Muscle of leg (tissue), 11 donors: Measurements from ENCODE around the gene HACD3. TPM values are rescaled to one million over a fixed set of nuclear protein-coding genes. Genes with fewer than 3 reads are reported as not detected.

Experiments
- DNase-seq: peaks from one replicate; pipeline ENCODE4 v3.0.0; 2013
- H3K27ac ChIP-seq: one replicate; pipeline ENCODE4 v1.5.1; 2013; ENCODE audit warnings: mild to moderate bottlenecking, low read length, control low read depth
- H3K27me3 ChIP-seq: one replicate; pipeline ENCODE4 v1.6.1; 2013; ENCODE audit warnings: low read length; ENCODE audit not compliant: control insufficient read depth, insufficient read depth
- H3K36me3 ChIP-seq: one replicate; pipeline ENCODE4 v1.6.1; 2013; ENCODE audit warnings: low read length; ENCODE audit not compliant: control insufficient read depth, insufficient read depth
- H3K4me1 ChIP-seq: one replicate; pipeline ENCODE4 v1.6.1; 2013; ENCODE audit warnings: low read length; ENCODE audit not compliant: control insufficient read depth, insufficient read depth
- H3K4me3 ChIP-seq: one replicate; pipeline ENCODE4 v1.5.1; 2013; ENCODE audit warnings: low read length, control low read depth
- H3K9me3 ChIP-seq: replicated peaks from 2 replicates; pipeline ENCODE4 v1.6.1; 2013; ENCODE audit warnings: low read depth, low read length; ENCODE audit not compliant: control insufficient read depth
- WGBS: methylation state at CpG from one replicate; pipeline ENCODE4 v1.1.5; 2013; ENCODE audit warnings: missing lambda C conversion rate; ENCODE audit not compliant: insufficient coverage; 5-methylcytosine and 5-hydroxymethylcytosine counted together
- polyA plus RNA-seq, 8 donors: library from polyadenylated mRNA; unstranded; fragments of 120-200 nt; gene quantifications; one replicate each; pipeline versions ENCODE4 v1.2.1 to v1.2.3, GENCODE V29; 2013; ENCODE audit warnings: inconsistent platforms in 1 of 8, low replicate concordance in 1 of 8; ENCODE audit not compliant: insufficient read length in 8 of 8, insufficient read depth in 1 of 8
- total RNA-seq: library from RNA; stranded (reverse); fragments of 120-200 nt; gene quantifications from one replicate; pipeline ENCODE4 v1.2.4, GENCODE V29; 2013

The HACD3 gene
- total and polyA plus RNA-seq, 9 donors = 40.0 to 58.2 (median 45.3) TPM

GRCh38 chr15:65518633-65519285 lies 11.5 kb upstream of the HACD3 start:
- no peaks in the 10 kb centered on the region for H3K9me3 ChIP-seq
- no peaks in the 10 kb centered on the region for H3K36me3 ChIP-seq
- H3K4me3 ChIP-seq = no peak overlapping the region
- peaks cover 14% of the 10 kb centered on the region for H3K4me1 ChIP-seq
- no peak overlapping the region for H3K27ac ChIP-seq
- H3K27me3 ChIP-seq = no peaks in the 10 kb centered on the region
- WGBS = no CpG with 5 or more reads among the region's 4 CpGs
- DNase-seq = no peak

DNA sequence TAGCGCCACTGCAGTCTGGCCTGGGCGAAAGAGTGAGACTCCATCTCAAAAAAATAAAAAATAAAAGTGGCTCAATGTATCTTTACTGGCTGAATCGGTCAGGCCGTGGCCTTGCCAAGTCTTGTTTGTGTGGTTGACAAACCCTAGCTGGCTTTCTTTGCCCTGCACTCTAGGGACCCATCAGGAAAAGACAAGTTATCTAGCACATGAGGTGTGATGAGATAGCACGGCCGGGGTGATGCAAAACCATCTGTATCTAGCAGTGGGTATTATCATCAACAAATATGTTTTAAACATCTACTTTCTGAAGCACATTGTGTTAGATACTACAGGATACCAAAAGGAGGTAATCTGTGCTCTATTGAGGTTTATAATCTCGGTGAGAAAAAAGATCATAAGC lies 8.9 kb upstream of the HACD3 start:
- DNase-seq = no peak
- 72% methylated on average over 2 of the region's 7 CpGs for WGBS
- Histone ChIP-seq H3K4me3 (no peak overlapping the region), H3K36me3 (no peaks in the 10 kb centered on the region), H3K9me3 (no peaks in the 10 kb centered on the region), H3K27me3 (no peaks in the 10 kb centered on the region), H3K4me1 (peaks cover 13% of the 10 kb centered on the region), H3K27ac (no peak overlapping the region)

- Histone ChIP-seq H3K4me1 (peaks cover 3% of the 10 kb centered on the region), H3K4me3 (no peak overlapping the region), H3K27ac (no peak overlapping the region), H3K36me3 (no peaks in the 10 kb centered on the region), H3K27me3 (no peaks in the 10 kb centered on the region), H3K9me3 (no peaks in the 10 kb centered on the region)
- WGBS = 80% methylated on average over 1 of the region's 10 CpGs
- DNase-seq = no peak
Observed at GRCh38 chr15:65524226-65524625, 6.0 kb upstream of the HACD3 start.

DNA sequence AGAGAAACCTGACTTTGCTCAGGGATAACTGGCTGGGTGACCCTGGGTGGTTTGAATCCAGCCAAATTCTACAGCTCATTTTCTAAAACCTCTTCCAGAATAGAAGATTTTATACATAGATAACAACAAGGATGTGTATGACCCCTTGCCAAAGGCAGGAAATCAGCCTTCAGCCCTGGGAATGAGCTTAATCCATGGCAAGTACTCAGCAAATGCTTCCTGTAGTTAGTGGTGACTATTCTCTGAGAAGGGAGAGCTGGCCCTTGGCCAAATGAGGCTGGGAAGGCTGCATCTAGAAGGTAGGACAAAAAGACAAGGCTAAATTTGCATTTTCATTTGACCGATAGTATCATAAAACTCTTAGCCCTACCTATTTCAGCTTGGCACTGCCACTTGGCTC lies 4.6 kb upstream of the HACD3 start:
- Histone ChIP-seq H3K4me3 (no peak overlapping the region), H3K27me3 (no peaks in the 10 kb centered on the region), H3K36me3 (no peaks in the 10 kb centered on the region), H3K9me3 (no peaks in the 10 kb centered on the region), H3K4me1 (peaks cover 3% of the 10 kb centered on the region), H3K27ac (no peak overlapping the region)
- peak; percentile 48 for DNase-seq
- no CpG with 5 or more reads among the region's 1 CpG for WGBS

DNA sequence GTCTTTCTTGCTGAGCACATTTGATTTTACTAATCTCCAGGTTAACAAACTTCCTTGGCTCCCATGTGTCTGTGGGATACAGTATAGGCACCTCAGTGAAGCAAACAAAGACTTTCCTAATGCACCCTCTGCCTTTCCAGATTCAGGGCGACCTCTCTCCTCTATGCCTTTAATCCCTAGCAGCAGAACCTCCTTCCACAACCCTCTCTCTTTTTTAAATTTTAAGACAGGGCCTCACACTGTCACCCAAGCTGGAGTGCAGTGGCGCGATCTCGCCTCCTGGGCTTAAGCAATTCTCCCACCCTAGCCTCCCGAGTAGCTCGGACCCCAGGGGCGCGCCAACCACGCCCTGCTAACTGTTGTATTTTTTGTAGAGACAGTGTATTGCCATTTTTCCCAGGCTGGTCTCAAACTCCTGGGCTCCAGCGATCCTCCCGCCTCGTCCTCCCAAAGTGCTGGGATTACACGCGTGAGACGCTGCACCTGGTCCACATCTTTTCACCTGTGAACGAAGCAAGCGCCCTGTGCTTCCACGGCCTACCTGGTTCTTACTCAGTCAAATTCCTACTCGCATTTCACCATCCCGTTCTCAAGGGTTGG lies 1.7 kb upstream of the HACD3 start:
- Histone ChIP-seq H3K27me3 (no peaks in the 10 kb centered on the region), H3K9me3 (no peaks in the 10 kb centered on the region), H3K36me3 (no peaks in the 10 kb centered on the region), H3K27ac (no peak overlapping the region), H3K4me1 (peaks cover 6% of the 10 kb centered on the region), H3K4me3 (no peak overlapping the region)
- 90% methylated on average over 15 of the region's 20 CpGs for WGBS
- DNase-seq = no peak

DNA sequence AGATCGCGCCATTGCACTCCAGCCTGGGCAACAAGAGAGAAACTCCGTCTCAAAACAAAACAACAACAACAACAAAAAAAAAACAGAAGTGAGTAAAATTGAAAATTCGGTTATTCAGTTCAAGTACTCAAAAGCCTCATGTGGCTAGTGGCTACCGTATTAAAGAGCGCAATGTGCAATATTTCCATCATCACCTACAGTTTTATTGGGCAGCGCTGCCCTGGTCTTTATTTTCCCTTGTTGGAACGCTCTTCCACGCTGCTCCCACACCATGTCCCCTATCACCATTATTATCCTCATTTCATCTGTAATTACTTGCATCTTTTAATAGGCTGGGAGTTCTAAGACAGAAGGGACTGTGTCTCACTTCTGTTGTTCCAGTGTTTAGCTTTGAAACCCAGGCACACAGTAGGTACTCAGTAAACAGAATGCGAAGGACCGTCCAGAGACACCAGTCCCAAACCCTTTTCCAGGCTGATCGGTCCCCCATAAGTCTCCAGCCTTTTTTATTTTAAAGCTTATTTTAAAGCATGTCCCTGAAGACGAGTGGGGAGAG lies 423 bp upstream of the HACD3 start:
- WGBS = 14% methylated on average over 5 of the region's 13 CpGs

GRCh38 chr15:65532738-65533051 lies 2.4 kb downstream of the HACD3 start:
- no CpG with 5 or more reads among the region's 1 CpG for WGBS
- H3K27me3 ChIP-seq = no peaks in the 10 kb centered on the region
- no peak overlapping the region for H3K27ac ChIP-seq
- peaks cover 6% of the 10 kb centered on the region for H3K4me1 ChIP-seq
- peaks cover 4% of the 10 kb centered on the region for H3K36me3 ChIP-seq
- H3K4me3 ChIP-seq = no peak overlapping the region
- H3K9me3 ChIP-seq = no peaks in the 10 kb centered on the region
- no peak for DNase-seq

More for the DNA sequence above, 423 bp upstream of the HACD3 start:
- no peak for DNase-seq
- Histone ChIP-seq H3K4me1 (peaks cover 6% of the 10 kb centered on the region), H3K27me3 (no peaks in the 10 kb centered on the region), H3K4me3 (peak overlapping the region; percentile 91), H3K27ac (peak overlapping the region; percentile 79), H3K9me3 (no peaks in the 10 kb centered on the region), H3K36me3 (no peaks in the 10 kb centered on the region)

DNA sequence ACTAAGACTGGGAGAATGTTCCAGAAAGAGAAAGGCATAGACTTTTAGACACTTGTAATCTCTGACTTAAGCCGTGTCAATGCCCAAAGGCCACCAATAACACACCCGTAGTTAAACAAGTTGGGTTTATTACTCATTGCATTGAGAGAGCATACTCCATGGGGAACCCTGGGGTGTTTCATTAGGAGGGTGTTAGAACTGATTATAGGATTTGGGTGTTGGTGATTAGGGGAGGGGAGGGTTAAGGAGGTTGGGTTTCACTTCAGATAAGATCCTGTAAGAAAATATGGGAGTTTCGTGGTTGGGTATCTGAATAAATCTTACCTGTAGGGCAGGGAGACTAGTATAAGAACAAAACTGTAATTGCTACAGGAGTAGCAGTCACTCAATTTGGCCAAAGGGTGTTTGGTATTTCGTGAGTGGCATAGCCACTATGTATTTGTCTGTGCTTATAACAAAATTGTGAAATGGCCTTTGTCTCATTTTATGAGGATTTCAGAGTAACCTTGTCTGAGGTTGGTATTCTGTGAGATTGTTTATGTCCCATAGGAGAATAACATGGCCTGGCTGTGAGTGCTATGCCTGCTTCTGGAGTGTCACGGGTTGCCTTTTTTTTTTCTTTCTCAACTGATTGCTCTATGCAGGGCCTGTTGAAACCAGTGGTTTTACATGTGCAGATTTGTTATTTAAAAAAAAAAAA lies 2.9 kb downstream of the HACD3 start:
- no CpG with 5 or more reads among the region's 5 CpGs for WGBS
- Histone ChIP-seq H3K4me1 (peaks cover 6% of the 10 kb centered on the region), H3K4me3 (no peak overlapping the region), H3K27me3 (no peaks in the 10 kb centered on the region), H3K36me3 (peaks cover 4% of the 10 kb centered on the region), H3K27ac (no peak overlapping the region), H3K9me3 (no peaks in the 10 kb centered on the region)
- no peak for DNase-seq

GRCh38 chr15:65535192-65535591 lies 4.9 kb downstream of the HACD3 start:
- Histone ChIP-seq H3K27me3 (no peaks in the 10 kb centered on the region), H3K4me1 (peaks cover 3% of the 10 kb centered on the region), H3K36me3 (peaks cover 4% of the 10 kb centered on the region), H3K9me3 (no peaks in the 10 kb centered on the region), H3K4me3 (no peak overlapping the region), H3K27ac (no peak overlapping the region)
- no CpG with 5 or more reads among the region's 4 CpGs for WGBS
- DNase-seq = no peak

DNA sequence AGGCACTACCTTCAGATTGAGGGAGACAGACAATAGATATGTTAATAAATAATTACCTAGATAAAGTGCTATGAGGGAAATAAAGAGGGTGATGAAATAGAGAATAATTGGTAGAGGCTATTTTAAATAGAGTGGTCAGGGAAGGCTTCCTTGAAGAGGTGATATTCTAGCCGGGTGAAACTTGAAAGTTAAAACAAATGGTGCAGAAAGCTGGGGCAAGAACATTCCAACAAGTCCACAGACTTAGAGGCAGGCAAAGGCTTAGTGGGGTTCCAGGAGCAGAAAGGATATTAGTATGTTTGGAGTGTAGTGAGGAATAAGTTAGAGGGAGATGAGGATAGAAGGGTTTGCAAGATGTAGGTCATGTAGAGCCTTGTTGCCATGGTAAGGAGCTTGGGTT lies 10.1 kb downstream of the HACD3 start:
- DNase-seq = no peak
- Histone ChIP-seq H3K27ac (no peak overlapping the region), H3K4me3 (no peak overlapping the region), H3K27me3 (no peaks in the 10 kb centered on the region), H3K9me3 (no peaks in the 10 kb centered on the region), H3K36me3 (peaks cover 4% of the 10 kb centered on the region), H3K4me1 (no peaks in the 10 kb centered on the region)
- 94% methylated on average over 1 of the region's 1 CpG for WGBS
